ENCODE data around the gene PALM2AKAP2. TPM values are rescaled to one million over a fixed set of nuclear protein-coding genes. Genes with fewer than 3 reads are reported as not detected.

Gene PALM2AKAP2
- total RNA-seq: 38.2 TPM

GRCh38 chr9:109779711-109780452 lies at the start of gene PALM2AKAP2:
PALM2AKAP2 (plus strand) TSS chr9:109780198; CDS start chr9:109780489, 291 bp downstream.
- Histone ChIP-seq H3K4me1 (peaks cover 3 to 12% of the 10 kb centered on the region in 2 donors), H3K9me3 (no peaks in the 10 kb centered on the region), H3K4me3 (peak within 1 kb of the TSS; percentile 68 to 88), H3K36me3 (no peaks in the 10 kb centered on the region), H3K27me3 (no peaks in the 10 kb centered on the region), H3K27ac (peak within 1 kb of the TSS; percentile 86 to 88)
- intact Hi-C loops (cut with DNase I): loop anchor here (1.0 to 5.0 kb wide), 4 partner anchors 15 to 128 kb away; no protein-coding TSS in a partner anchor
- DNase-seq (ENCODE audit: low spot score in 2 of 2): peak in 1 of 2 donors; percentile 86
- peak; percentile 6 to 62 (median 31) for TF ChIP-seq CTCF (IDR thresholded peaks at IDR 0.05)

- TF ChIP-seq CTCF (IDR thresholded peaks at IDR 0.05): no peak
These were observed 49.8 kb upstream of the PALM2AKAP2 start for GRCh38 chr9:109730228-109730627.

GRCh38 chr9:109733690-109734089 lies 46.3 kb upstream of the PALM2AKAP2 start:
- Histone ChIP-seq H3K27ac (no peak overlapping the region), H3K36me3 (no peaks in the 10 kb centered on the region), H3K27me3 (no peaks in the 10 kb centered on the region), H3K4me3 (no peak overlapping the region), H3K4me1 (peaks cover 0 to 8% of the 10 kb centered on the region in 2 donors), H3K9me3 (no peaks in the 10 kb centered on the region)
- no peak for DNase-seq (ENCODE audit: low spot score in 2 of 2)
- intact Hi-C loops (cut with DNase I): no loop called here
- TF ChIP-seq CTCF (IDR thresholded peaks at IDR 0.05): no peak

More at GRCh38 chr9:109730228-109730627, 49.8 kb upstream of the PALM2AKAP2 start:
- intact Hi-C loops (cut with DNase I): no loop called here
- Histone ChIP-seq H3K36me3 (no peaks in the 10 kb centered on the region), H3K27me3 (no peaks in the 10 kb centered on the region), H3K4me3 (no peak overlapping the region), H3K27ac (no peak overlapping the region), H3K4me1 (peaks cover 0 to 7% of the 10 kb centered on the region in 2 donors), H3K9me3 (no peaks in the 10 kb centered on the region)
- DNase-seq (ENCODE audit: low spot score in 2 of 2): no peak

DNA sequence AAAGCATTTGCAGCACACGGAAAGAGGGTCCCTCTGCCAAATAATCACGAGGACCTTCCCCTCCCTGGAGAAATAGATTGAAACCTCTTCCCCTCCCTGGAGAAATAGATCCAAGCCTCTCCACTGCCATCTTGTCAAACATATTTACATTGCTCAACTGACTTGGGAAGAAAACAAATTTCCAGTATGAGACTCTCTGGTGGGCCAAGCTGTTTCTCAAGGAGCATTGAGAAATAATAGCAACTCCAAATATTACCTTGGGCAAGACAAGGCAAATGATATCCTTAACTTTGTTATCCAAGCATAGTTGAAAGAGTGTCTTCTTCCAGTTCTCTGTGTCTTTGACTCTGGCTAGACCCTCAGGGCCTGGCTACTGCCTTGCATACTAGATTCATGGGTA lies 45.2 kb upstream of the PALM2AKAP2 start:
- no peak overlapping the region for H3K27ac ChIP-seq
- H3K27me3 ChIP-seq: no peaks in the 10 kb centered on the region
- H3K4me1 ChIP-seq: peaks cover 0 to 8% of the 10 kb centered on the region in 2 donors
- no peaks in the 10 kb centered on the region for H3K9me3 ChIP-seq
- H3K4me3 ChIP-seq: no peak overlapping the region
- no peak for DNase-seq (ENCODE audit: low spot score in 2 of 2)
- no peaks in the 10 kb centered on the region for H3K36me3 ChIP-seq
- intact Hi-C loops (cut with DNase I): no loop called here
- no peak for TF ChIP-seq CTCF (IDR thresholded peaks at IDR 0.05)

- Histone ChIP-seq H3K36me3 (no peaks in the 10 kb centered on the region), H3K27ac (no peak overlapping the region), H3K27me3 (no peaks in the 10 kb centered on the region), H3K4me3 (no peak overlapping the region), H3K4me1 (peaks cover 0 to 8% of the 10 kb centered on the region in 2 donors), H3K9me3 (no peaks in the 10 kb centered on the region)
- no peak for TF ChIP-seq CTCF (IDR thresholded peaks at IDR 0.05)
- intact Hi-C loops (cut with DNase I): no loop called here
- no peak for DNase-seq (ENCODE audit: low spot score in 2 of 2)
These were observed 44.2 kb upstream of the PALM2AKAP2 start for GRCh38 chr9:109735801-109736200.

Data from ascending aorta (tissue), 2 donors.